OCI-LY1 (cell line): Measurements from ENCODE around the gene LIF.

Experiments
- H2AFZ ChIP-seq: fragments of 200-600 bp; sonication (generic), shearing (Covaris generic); 2 replicates; pipeline ENCODE4 v1.6.0; 2014; ENCODE audit warnings: antibody characterized with exemption, mild to moderate bottlenecking, low read length
- H3F3A ChIP-seq: fragments of 200-600 bp; sonication (generic), shearing (Covaris generic); 2 replicates; pipeline ENCODE4 v1.6.0; 2014; ENCODE audit warnings: mild to moderate bottlenecking, antibody characterized with exemption, low read length, moderate library complexity; ENCODE audit not compliant: insufficient read depth
- H3K27ac ChIP-seq: fragments of 200-600 bp; sonication (generic); 2 replicates; pipeline ENCODE4 v1.5.1; 2014; ENCODE audit warnings: low read length, mixed run types, mild to moderate bottlenecking, low read depth; ENCODE audit not compliant: poor library complexity, severe bottlenecking
- H3K27me3 ChIP-seq: fragments of 200-600 bp; sonication (generic); 2 replicates; pipeline ENCODE4 v1.6.0; 2014; ENCODE audit warnings: antibody characterized with exemption, mild to moderate bottlenecking, low read length, moderate library complexity; ENCODE audit not compliant: insufficient read depth
- H3K36me3 ChIP-seq: fragments of 200-600 bp; sonication (generic); 2 replicates; pipeline ENCODE4 v1.6.1; 2014; ENCODE audit warnings: mild to moderate bottlenecking, antibody characterized with exemption, low read length, moderate library complexity, mixed read lengths; ENCODE audit not compliant: insufficient read depth
- H3K4me1 ChIP-seq: fragments of 200-600 bp; sonication (generic); 2 replicates; pipeline ENCODE4 v1.5.1; 2014; ENCODE audit warnings: mild to moderate bottlenecking, low read length, moderate library complexity; ENCODE audit not compliant: insufficient read depth, severe bottlenecking
- H3K4me2 ChIP-seq: fragments of 200-600 bp; sonication (generic), shearing (Covaris generic); 2 replicates; pipeline ENCODE4 v1.6.1; 2014; ENCODE audit warnings: low read length
- H3K4me3 ChIP-seq: fragments of 200-600 bp; sonication (generic); 2 replicates; pipeline ENCODE4 v1.5.1; 2014; ENCODE audit warnings: low read length, low read depth, mild to moderate bottlenecking, mixed read lengths; ENCODE audit not compliant: poor library complexity, severe bottlenecking
- H3K79me2 ChIP-seq: fragments of 200-600 bp; shearing (Covaris generic); 2 replicates; pipeline ENCODE4 v1.6.1; 2016; ENCODE audit warnings: mixed run types, low read length, mixed read lengths; ENCODE audit not compliant: insufficient read depth
- H3K9ac ChIP-seq: fragments of 200-600 bp; sonication (generic), shearing (Covaris generic); 2 replicates; pipeline ENCODE4 v1.6.1; 2014; ENCODE audit warnings: mild to moderate bottlenecking, low read length, mixed read lengths
- H3K9me2 ChIP-seq: fragments of 200-600 bp; sonication (generic), shearing (Covaris generic); 2 replicates; pipeline ENCODE4 v1.6.1; 2014; ENCODE audit warnings: low read depth, mild to moderate bottlenecking, low read length, mixed read lengths
- H3K9me3 ChIP-seq: fragments of 200-600 bp; shearing (Covaris generic); 2 replicates; pipeline ENCODE4 v1.6.1; 2014; ENCODE audit warnings: low read length, mixed read lengths
- H4K20me1 ChIP-seq: fragments of 200-600 bp; sonication (generic), shearing (Covaris generic); 2 replicates; pipeline ENCODE4 v1.6.0; 2016; ENCODE audit warnings: mild to moderate bottlenecking, low read length; ENCODE audit not compliant: insufficient read depth
- CTCF ChIP-seq: fragments of 200-600 bp; sonication (generic), shearing (Covaris generic); IDR thresholded peaks from 2 replicates; pipeline ENCODE4 v1.5.1; 2017; ENCODE audit warnings: mild to moderate bottlenecking, antibody characterized with exemption, low read length, moderate library complexity, mixed read lengths
- EZH2 ChIP-seq: fragments of 200-600 bp; sonication (generic), shearing (Covaris generic); IDR thresholded peaks from 2 replicates; pipeline ENCODE4 v1.8.0; 2017; ENCODE audit warnings: borderline replicate concordance, mixed run types, mild to moderate bottlenecking, antibody characterized with exemption, low read length, moderate library complexity, mixed read lengths

The LIF gene

GRCh38 chr22:30240541-30241417 is 5.8 kb downstream of the LIF start:
- Histone ChIP-seq H3K27me3 (peaks cover 6% of the 10 kb centered on the region; the same call in 1 of the 2 replicates), H3K4me3 (no peak overlapping the region), H3K4me1 (no peaks in the 10 kb centered on the region), H3K27ac (no peak overlapping the region), H3K4me2 (no peak overlapping the region), H3F3A (no peaks in the 10 kb centered on the region), H4K20me1 (no peaks in the 10 kb centered on the region), H3K36me3 (no peaks in the 10 kb centered on the region), H3K9me3 (no peaks in the 10 kb centered on the region), H3K79me2 (no peaks in the 10 kb centered on the region), H3K9ac (no peak overlapping the region), H2AFZ (no peak overlapping the region), H3K9me2 (no peaks in the 10 kb centered on the region)
- TF ChIP-seq EZH2 (no peak), CTCF (no peak)

- Histone ChIP-seq H3K79me2 (no peaks in the 10 kb centered on the region), H2AFZ (no peak overlapping the region), H3K4me3 (no peak overlapping the region), H4K20me1 (no peaks in the 10 kb centered on the region), H3K9me2 (no peaks in the 10 kb centered on the region), H3K9me3 (no peaks in the 10 kb centered on the region), H3K36me3 (no peaks in the 10 kb centered on the region), H3F3A (no peaks in the 10 kb centered on the region), H3K27me3 (peaks cover 4% of the 10 kb centered on the region; the same call in 1 of the 2 replicates), H3K9ac (no peak overlapping the region), H3K4me1 (no peaks in the 10 kb centered on the region), H3K27ac (no peak overlapping the region), H3K4me2 (no peak overlapping the region)
- TF ChIP-seq EZH2 (no peak), CTCF (no peak)
Observed at GRCh38 chr22:30239488-30240405, 6.8 kb downstream of the LIF start.

- TF ChIP-seq CTCF (no peak), EZH2 (no peak)
- Histone ChIP-seq H3K27me3 (no peaks in the 10 kb centered on the region; the same call in 1 of the 2 replicates), H3K4me3 (no peak overlapping the region), H4K20me1 (no peaks in the 10 kb centered on the region), H3F3A (no peaks in the 10 kb centered on the region), H3K36me3 (no peaks in the 10 kb centered on the region), H3K9me3 (no peaks in the 10 kb centered on the region), H3K9me2 (no peaks in the 10 kb centered on the region), H3K79me2 (no peaks in the 10 kb centered on the region), H2AFZ (no peak overlapping the region), H3K9ac (no peak overlapping the region), H3K4me2 (no peak overlapping the region), H3K27ac (no peak overlapping the region), H3K4me1 (no peaks in the 10 kb centered on the region)
Observed at GRCh38 chr22:30238661-30239487, 7.7 kb downstream of the LIF start.
